H9 (cell line): ENCODE results near the gene AP1G2. TPM values are rescaled to one million over a fixed set of nuclear protein-coding genes. Genes with fewer than 3 reads are reported as not detected.

Experiments used
- DNase-seq: peaks from one replicate; pipeline ENCODE4 v3.0.0-alpha.2; 2017
- H2AFZ ChIP-seq: one replicate; pipeline ENCODE4 v1.6.1; 2013; ENCODE audit warnings: mild to moderate bottlenecking, low read length, control low read depth, moderate library complexity
- H2AK5ac ChIP-seq: 2 replicates; pipeline ENCODE4 v1.6.1; 2013; ENCODE audit warnings: low read length, control low read depth, mixed read lengths; ENCODE audit not compliant: insufficient read length
- H2BK120ac ChIP-seq: one replicate; pipeline ENCODE4 v1.6.1; 2013; ENCODE audit warnings: low read depth, mild to moderate bottlenecking, low read length, control low read depth, inconsistent platforms; ENCODE audit not compliant: poor library complexity, severe bottlenecking
- H2BK12ac ChIP-seq: 2 replicates; pipeline ENCODE4 v1.6.1; 2013; ENCODE audit warnings: low read length, control low read depth, mixed read lengths, low read depth; ENCODE audit not compliant: insufficient read length
- H2BK15ac ChIP-seq: 2 replicates; pipeline ENCODE4 v1.6.1; 2013; ENCODE audit warnings: low read depth, low read length, control low read depth
- H2BK20ac ChIP-seq: one replicate; pipeline ENCODE4 v1.6.1; 2013; ENCODE audit warnings: low read depth, mild to moderate bottlenecking, low read length, control low read depth, inconsistent platforms; ENCODE audit not compliant: poor library complexity, severe bottlenecking
- H2BK5ac ChIP-seq: 2 replicates; pipeline ENCODE4 v1.6.1; 2013; ENCODE audit warnings: low read length, control low read depth, mixed read lengths; ENCODE audit not compliant: insufficient read length
- H3K14ac ChIP-seq: 2 replicates; pipeline ENCODE4 v1.6.1; 2013; ENCODE audit warnings: low read length, control low read depth; ENCODE audit not compliant: insufficient read depth
- H3K18ac ChIP-seq: 2 replicates; pipeline ENCODE4 v1.6.1; 2013; ENCODE audit warnings: low read depth, mild to moderate bottlenecking, mixed read lengths, low read length, control low read depth; ENCODE audit not compliant: insufficient read length
- H3K23ac ChIP-seq: 2 replicates; pipeline ENCODE4 v1.6.1; 2013; ENCODE audit warnings: low read length, control low read depth, mixed read lengths, low read depth; ENCODE audit not compliant: insufficient read length
- H3K23me2 ChIP-seq: 2 replicates; pipeline ENCODE4 v1.6.1; 2013; ENCODE audit warnings: low read depth, mild to moderate bottlenecking, mixed read lengths, low read length, control low read depth; ENCODE audit not compliant: insufficient read length, poor library complexity, severe bottlenecking
- H3K27ac ChIP-seq: 2 replicates; pipeline ENCODE4 v1.5.1; 2013; ENCODE audit warnings: low read length, control low read depth, mixed read lengths, low read depth; ENCODE audit not compliant: insufficient read length
- H3K27me3 ChIP-seq: 2 replicates; pipeline ENCODE4 v1.6.1; 2013; ENCODE audit warnings: low read length, control low read depth, inconsistent platforms; ENCODE audit not compliant: insufficient read depth
- H3K4ac ChIP-seq: 2 replicates; pipeline ENCODE4 v1.6.1; 2013; ENCODE audit warnings: low read depth, mild to moderate bottlenecking, control low read depth, inconsistent platforms, low read length, moderate library complexity
- H3K4me1 ChIP-seq: 2 replicates; pipeline ENCODE4 v1.6.1; 2013; ENCODE audit warnings: low read length, control low read depth, inconsistent platforms; ENCODE audit not compliant: insufficient read depth
- H3K4me2 ChIP-seq: 2 replicates; pipeline ENCODE4 v1.6.1; 2013; ENCODE audit warnings: low read length, control low read depth, mixed read lengths; ENCODE audit not compliant: insufficient read length, insufficient read depth
- H3K56ac ChIP-seq: 2 replicates; pipeline ENCODE4 v1.6.1; 2013; ENCODE audit warnings: low read depth, mild to moderate bottlenecking, mixed read lengths, low read length, control low read depth; ENCODE audit not compliant: insufficient read length
- H3K79me1 ChIP-seq: 2 replicates; pipeline ENCODE4 v1.6.1; 2013; ENCODE audit warnings: low read depth, mild to moderate bottlenecking, moderate library complexity, low read length, control low read depth, inconsistent platforms; ENCODE audit not compliant: insufficient read depth, poor library complexity, severe bottlenecking
- H3K79me2 ChIP-seq: 2 replicates; pipeline ENCODE4 v1.6.1; 2013; ENCODE audit warnings: low read length, control low read depth, inconsistent platforms; ENCODE audit not compliant: insufficient read depth
- H3K9ac ChIP-seq: 2 replicates; pipeline ENCODE4 v1.6.1; 2013; ENCODE audit warnings: low read length, control low read depth, mixed read lengths; ENCODE audit not compliant: insufficient read length; ENCODE audit errors: extremely low read depth
- H3K9me3 ChIP-seq: one replicate; pipeline ENCODE4 v1.6.1; 2013; ENCODE audit warnings: low read depth, low read length, inconsistent platforms; ENCODE audit not compliant: control insufficient read depth
- H3T11ph ChIP-seq: one replicate; pipeline ENCODE4 v1.6.1; 2013; ENCODE audit warnings: mild to moderate bottlenecking, low read length, control low read depth, inconsistent platforms
- H4K20me1 ChIP-seq: one replicate; pipeline ENCODE4 v1.6.1; 2013; ENCODE audit not compliant: control insufficient read depth, insufficient read length, insufficient read depth
- H4K5ac ChIP-seq: 2 replicates; pipeline ENCODE4 v1.6.1; 2013; ENCODE audit warnings: low read depth, mild to moderate bottlenecking, mixed read lengths, low read length, control low read depth; ENCODE audit not compliant: insufficient read length
- H4K8ac ChIP-seq: replicated peaks from 2 replicates; pipeline ENCODE4 v1.6.1; 2013; ENCODE audit warnings: low read length, control low read depth, mixed read lengths, low read depth; ENCODE audit not compliant: insufficient read length
- H4K91ac ChIP-seq: 2 replicates; pipeline ENCODE4 v1.6.1; 2013; ENCODE audit warnings: low read depth, mild to moderate bottlenecking, moderate library complexity, mixed read lengths, low read length, control low read depth; ENCODE audit not compliant: insufficient read length
- H3K27ac Mint-ChIP-seq, 3 experiments: 2 replicates in 2 of 3; 3 replicates in 1 of 3; pipeline ENCODE4 v1.8.0; 2020 to 2021; ENCODE audit warnings: mixed read lengths in 3 of 3, mild to moderate bottlenecking in 1 of 3, moderate library complexity in 1 of 3
- H3K27me3 Mint-ChIP-seq: 2 replicates; pipeline ENCODE4 v1.8.0; 2021; ENCODE audit warnings: low read depth, mild to moderate bottlenecking, moderate library complexity, mixed read lengths
- H3K36me3 Mint-ChIP-seq, 3 experiments: 2 replicates in 2 of 3; 3 replicates in 1 of 3; pipeline ENCODE4 v1.8.0; 2020 to 2021; ENCODE audit warnings: low read depth in 3 of 3, mixed read lengths in 3 of 3; ENCODE audit not compliant: insufficient read depth in 1 of 3
- H3K4me1 Mint-ChIP-seq, 2 experiments: 2 replicates each; pipeline ENCODE4 v1.8.0; 2020; ENCODE audit warnings: mixed read lengths in 2 of 2
- H3K4me3 Mint-ChIP-seq, 2 experiments: 2 replicates in 1 of 2; 3 replicates in 1 of 2; pipeline ENCODE4 v1.8.0; 2020 to 2021; ENCODE audit warnings: mild to moderate bottlenecking in 2 of 2, mixed read lengths in 2 of 2, moderate library complexity in 1 of 2
- H3K9me3 Mint-ChIP-seq, 2 experiments: 2 replicates in 1 of 2; 3 replicates in 1 of 2; pipeline ENCODE4 v1.8.0; 2020; ENCODE audit warnings: mild to moderate bottlenecking in 2 of 2, mixed read lengths in 2 of 2, moderate library complexity in 1 of 2
- WGBS: extraction: QIAGEN DNeasy Blood & Tissue Kit; methylation state at CpG from one replicate; pipeline ENCODE4 v1.1.7; 2013; ENCODE audit warnings: missing lambda C conversion rate, low lambda C conversion rate, mixed read lengths; ENCODE audit not compliant: insufficient read length; ENCODE audit errors: extremely low coverage; 5-methylcytosine and 5-hydroxymethylcytosine counted together
- total RNA-seq: library from RNA; stranded (reverse); gene quantifications from 2 replicates; pipeline ENCODE4 v1.2.1, GENCODE V29; 2021
- TF ChIP-seq, protein P1 (sequence below): fragments of 200-600 bp; sonication (generic); conservative IDR thresholded peaks from 3 replicates; pipeline ENCODE4 v1.8.0; 2021; ENCODE audit warnings: antibody characterized with exemption, mild to moderate bottlenecking

Gene AP1G2
- total RNA-seq, 1 experiment from 2014 or later, result 107 TPM

DNA sequence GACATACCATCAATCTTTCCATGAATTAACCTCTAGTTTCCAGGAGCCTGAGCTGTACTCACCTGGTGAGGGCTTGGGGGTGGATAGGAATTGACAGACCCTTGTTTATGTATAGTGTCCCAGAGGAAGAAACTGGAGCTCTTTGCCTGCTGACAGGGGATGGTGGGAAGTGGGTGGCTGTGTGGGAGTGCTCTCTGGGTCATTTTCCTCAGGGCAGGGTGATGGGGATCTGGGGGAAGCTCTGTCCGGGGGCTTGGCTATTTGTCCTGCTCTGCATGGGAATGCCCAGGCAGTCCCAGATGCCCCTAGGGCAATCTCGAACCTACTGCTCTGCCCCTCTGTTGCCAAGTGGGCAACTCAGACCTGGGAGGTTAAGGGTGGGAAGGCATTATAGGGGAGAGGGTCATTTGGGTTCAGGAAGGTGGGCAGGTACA, 46.8 kb upstream of the AP1G2 start:
- Histone ChIP-seq H2BK120ac (no peak overlapping the region), H4K20me1 (no peaks in the 10 kb centered on the region), H4K5ac (no peak overlapping the region), H3T11ph (no peak overlapping the region), H3K23me2 (no peaks in the 10 kb centered on the region), H3K4me1 (no peaks in the 10 kb centered on the region), H3K27ac (no peak overlapping the region), H2AFZ (no peak overlapping the region), H3K4ac (no peak overlapping the region), H4K91ac (no peak overlapping the region), H3K56ac (no peak overlapping the region), H3K79me1 (no peaks in the 10 kb centered on the region), H2BK5ac (no peak overlapping the region), H3K9me3 (no peaks in the 10 kb centered on the region), H3K9ac (no peak overlapping the region), H3K4me2 (no peak overlapping the region), H3K14ac (no peak overlapping the region), H2BK20ac (no peak overlapping the region), H3K79me2 (no peaks in the 10 kb centered on the region), H3K18ac (no peak overlapping the region), H2BK15ac (no peak overlapping the region), H3K23ac (no peak overlapping the region), H2BK12ac (no peak overlapping the region), H3K27me3 (no peaks in the 10 kb centered on the region), H4K8ac (no peak overlapping the region), H2AK5ac (no peak overlapping the region)
- Mint-ChIP-seq H3K27me3 (peaks cover 4% of the 10 kb centered on the region), H3K36me3 (no peaks in the 10 kb centered on the region; a peak in 1 of 7 replicates), H3K4me3 (no peak overlapping the region), H3K4me1 (no peaks in the 10 kb centered on the region), H3K27ac (no peak overlapping the region), H3K9me3 (peaks cover 0 to 25% of the 10 kb centered on the region in 2 experiments; a peak in 1 of 5 replicates)
- no peak for DNase-seq
- no CpG with 5 or more reads among the region's 2 CpGs for WGBS
- TF ChIP-seq, protein P1, sequence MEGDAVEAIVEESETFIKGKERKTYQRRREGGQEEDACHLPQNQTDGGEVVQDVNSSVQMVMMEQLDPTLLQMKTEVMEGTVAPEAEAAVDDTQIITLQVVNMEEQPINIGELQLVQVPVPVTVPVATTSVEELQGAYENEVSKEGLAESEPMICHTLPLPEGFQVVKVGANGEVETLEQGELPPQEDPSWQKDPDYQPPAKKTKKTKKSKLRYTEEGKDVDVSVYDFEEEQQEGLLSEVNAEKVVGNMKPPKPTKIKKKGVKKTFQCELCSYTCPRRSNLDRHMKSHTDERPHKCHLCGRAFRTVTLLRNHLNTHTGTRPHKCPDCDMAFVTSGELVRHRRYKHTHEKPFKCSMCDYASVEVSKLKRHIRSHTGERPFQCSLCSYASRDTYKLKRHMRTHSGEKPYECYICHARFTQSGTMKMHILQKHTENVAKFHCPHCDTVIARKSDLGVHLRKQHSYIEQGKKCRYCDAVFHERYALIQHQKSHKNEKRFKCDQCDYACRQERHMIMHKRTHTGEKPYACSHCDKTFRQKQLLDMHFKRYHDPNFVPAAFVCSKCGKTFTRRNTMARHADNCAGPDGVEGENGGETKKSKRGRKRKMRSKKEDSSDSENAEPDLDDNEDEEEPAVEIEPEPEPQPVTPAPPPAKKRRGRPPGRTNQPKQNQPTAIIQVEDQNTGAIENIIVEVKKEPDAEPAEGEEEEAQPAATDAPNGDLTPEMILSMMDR, result no peak
